HG02938 (cell line): ENCODE results near the gene CRB3.
A peak's percentile ranks its signal among the peaks of the same experiment; 100 is the strongest.
"Not testable (repeated sequence)": the region's sequence is repeated elsewhere in the genome, so short reads cannot be mapped to it uniquely, and the experiment has no call there.

ENCODE experiments used
- ATAC-seq: cut with Tn5 transposase; IDR thresholded peaks from one replicate; pipeline ENCODE4 v1.9.1; 2021; ENCODE audit warnings: mild to moderate bottlenecking, moderate library complexity; ENCODE audit not compliant: unreplicated experiment

CRB3 gene, protein sequence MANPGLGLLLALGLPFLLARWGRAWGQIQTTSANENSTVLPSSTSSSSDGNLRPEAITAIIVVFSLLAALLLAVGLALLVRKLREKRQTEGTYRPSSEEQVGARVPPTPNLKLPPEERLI

DNA sequence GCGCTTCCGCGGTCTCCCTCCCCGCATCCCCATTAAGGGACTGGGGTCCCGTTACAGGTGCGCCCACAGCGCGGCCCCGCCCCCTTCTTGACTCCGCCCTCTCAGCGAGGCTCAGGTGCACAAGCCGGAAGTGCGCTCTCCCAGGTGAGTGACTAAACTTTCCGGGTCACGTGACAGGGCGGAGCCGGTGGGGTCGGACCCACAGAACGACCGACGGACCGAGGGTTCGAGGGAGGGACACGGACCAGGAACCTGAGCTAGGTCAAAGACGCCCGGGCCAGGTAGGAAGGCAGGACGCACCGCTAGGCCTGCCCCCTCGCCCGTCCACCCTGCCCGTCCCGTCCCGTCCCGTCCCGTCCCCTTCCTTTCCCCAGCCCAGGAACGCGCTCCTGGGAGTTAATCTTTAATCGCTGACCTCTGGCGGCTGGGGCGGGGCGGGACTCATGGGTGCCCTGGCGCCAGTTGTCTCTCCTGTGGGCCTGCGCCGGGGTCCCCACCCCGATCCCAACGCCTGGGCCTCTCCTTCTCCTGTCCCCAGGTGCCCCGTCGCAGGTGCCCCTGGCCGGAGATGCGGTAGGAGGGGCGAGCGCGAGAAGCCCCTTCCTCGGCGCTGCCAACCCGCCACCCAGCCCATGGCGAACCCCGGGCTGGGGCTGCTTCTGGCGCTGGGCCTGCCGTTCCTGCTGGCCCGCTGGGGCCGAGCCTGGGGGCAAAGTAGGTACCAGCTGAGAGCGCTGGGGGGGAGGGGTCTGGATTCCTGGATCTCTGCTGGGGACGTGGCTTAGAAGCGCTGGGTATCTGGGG is at the start of gene CRB3:
TSS of gene CRB3 (plus strand) at position 202 of the 804 bp plus-strand sequence. CDS start at position 633, 431 bp downstream.
- ATAC-seq, result no peak

DNA sequence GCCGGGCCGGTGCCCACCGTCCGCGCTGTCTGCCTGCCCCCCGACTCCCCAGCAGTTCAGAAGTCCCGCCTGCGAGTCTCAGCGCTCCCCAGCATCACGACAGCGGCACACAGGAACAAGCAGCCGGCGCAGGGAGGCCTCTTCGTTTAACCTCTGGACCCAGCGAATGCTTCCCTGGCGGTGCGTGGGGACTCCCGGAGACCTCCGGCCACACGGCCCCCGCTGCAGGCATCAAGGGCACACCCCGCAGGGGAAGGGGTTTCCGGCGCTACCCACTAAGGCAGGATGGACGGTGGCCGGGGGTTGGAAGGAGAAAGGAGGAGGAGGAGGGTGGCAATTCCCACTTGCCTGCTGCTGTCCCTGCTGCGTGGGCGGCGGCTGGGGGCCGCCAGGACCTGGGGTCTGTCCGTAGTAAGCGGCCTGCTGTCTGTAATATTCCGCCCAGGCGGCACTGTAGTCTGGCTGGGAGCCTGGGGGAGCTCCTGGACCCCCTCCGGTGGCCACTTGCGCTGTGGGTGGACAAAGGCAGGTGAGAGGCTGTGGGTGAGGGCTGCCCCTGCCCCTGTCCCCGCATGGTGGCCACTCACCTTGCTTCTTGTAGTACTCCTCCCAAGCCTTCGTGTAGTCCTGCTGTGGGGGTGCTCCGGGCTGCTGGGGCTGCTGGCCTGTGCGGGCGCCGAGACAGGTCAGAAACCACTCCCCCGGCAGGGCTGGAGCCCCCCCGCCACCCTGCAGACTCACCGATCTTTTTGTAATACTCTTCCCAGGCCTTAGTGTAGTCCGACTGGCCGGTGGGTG is 49.1 kb upstream of the CRB3 start:
- no peak for ATAC-seq

DNA sequence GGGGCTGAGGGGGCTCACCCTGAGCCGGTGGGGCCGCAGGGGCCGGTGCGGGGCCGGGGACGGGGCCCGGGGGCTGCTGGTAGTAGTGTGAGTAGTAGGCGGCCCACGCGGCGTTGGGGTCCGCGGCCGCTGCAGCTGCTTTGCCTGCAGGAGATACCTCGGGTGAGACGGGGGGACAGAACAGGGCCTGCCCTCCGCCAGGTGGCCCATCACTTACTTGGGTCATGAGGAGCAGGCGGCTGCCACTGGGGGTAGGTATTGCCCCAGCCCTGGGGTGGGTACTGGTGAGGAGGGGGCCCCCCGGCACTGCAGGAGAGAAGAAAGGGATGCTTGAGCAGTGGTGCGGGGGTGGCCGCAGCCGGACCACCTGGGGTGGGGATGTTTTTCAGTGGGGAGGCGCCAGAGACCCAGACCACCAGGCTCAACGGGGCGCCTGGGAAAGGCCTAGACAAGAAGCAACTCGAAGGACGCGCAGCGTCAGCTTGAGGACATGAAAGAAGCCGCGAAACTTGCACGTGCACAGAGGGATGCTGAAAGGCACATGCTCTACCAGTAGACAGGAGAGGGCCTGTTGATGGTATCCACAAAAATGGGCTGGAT is 48.4 kb upstream of the CRB3 start:
- no peak for ATAC-seq

DNA sequence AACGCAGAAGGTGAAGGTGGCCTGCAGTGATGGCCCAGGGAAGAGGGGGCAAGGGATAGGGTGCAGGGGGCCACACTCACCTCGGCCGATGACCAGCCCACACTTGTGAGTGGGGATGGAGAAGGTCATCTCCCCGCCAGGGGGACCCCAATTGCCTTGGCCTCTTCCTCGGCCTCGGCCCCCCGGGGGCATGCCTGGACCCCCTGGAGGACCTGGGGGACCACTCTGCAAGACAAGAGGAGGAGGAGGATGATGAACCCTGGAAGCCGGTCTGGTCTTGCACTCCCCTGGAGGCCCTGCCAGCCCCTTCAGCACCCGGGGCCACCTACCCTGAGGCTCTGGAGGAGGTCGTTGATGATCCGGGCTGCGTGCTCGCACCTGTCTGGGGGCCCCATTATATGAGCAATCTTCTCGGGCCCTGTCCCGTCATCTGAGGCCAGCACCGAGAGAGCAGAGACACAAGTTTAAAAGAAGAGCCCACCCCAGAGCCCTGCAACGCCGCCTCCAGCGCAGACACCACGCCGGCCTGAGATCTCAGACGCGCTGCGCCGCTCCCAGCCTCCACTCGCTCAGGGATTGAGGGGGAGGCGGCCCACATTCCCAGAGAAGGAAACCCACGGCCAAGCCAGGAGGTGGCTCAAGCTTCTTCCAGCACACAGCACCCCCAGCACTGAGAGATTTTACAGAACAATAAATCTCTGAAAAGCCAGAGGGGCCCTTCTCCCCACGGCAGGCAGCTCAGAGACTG is 47.2 kb upstream of the CRB3 start:
- ATAC-seq, result no peak

DNA sequence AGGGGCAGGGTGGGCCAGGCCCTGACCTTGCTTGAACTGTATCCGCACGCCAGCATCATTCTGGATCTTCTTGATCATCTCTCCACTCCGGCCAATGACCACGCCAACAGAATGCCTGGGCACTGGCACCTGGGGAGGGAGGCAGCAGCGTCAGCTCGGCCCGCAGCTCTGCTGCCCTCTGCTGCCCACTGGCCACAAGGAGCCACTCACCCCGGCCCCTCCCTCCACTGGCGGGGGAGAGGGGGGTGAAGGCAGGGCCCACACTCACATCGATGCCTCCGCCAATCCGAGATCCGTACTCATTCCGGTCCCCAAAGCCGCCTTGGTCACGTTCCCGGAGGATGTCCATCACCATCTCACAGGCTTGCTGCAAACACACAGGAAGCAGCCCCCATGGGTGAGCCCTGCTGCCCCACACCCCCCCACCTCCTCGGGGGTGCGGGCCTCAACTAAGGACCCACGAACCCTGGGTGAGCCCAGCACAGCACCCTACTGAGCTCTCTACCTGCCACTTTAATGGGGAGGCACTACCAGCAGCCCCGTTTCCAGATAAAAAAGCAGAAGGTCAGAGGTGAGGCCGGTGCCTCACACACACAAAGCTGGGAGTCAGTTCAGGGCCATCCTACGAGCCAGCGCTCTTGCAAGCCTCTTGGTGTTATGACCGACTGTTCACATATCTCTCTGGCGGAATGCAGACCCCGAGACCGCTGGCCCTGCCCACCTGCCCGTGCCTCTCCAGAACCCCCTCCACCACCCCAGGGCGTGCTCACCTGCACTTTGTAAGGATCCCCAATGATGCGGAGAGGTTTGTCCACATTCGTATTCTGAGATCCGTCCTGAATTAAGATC is 46.1 kb upstream of the CRB3 start:
- no peak for ATAC-seq

DNA sequence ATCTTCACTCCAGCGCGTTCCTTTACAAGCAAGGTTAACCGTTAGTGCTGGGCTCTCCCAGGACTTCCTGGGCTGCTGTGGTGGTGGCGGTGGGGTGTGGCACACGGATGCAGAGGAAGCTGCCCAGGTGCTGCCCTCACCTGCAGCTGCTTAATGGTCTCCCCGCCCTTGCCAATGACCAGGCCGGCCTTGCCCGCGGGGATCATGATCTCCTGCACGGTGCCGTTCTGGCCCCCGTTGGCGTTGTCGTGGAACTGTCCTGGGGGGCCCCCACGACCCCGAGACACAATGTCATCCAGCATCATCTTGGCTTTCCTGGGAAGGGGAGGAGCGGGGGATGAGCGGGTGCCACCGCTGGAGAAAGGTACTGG is 45.5 kb upstream of the CRB3 start:
- ATAC-seq, result no peak

DNA sequence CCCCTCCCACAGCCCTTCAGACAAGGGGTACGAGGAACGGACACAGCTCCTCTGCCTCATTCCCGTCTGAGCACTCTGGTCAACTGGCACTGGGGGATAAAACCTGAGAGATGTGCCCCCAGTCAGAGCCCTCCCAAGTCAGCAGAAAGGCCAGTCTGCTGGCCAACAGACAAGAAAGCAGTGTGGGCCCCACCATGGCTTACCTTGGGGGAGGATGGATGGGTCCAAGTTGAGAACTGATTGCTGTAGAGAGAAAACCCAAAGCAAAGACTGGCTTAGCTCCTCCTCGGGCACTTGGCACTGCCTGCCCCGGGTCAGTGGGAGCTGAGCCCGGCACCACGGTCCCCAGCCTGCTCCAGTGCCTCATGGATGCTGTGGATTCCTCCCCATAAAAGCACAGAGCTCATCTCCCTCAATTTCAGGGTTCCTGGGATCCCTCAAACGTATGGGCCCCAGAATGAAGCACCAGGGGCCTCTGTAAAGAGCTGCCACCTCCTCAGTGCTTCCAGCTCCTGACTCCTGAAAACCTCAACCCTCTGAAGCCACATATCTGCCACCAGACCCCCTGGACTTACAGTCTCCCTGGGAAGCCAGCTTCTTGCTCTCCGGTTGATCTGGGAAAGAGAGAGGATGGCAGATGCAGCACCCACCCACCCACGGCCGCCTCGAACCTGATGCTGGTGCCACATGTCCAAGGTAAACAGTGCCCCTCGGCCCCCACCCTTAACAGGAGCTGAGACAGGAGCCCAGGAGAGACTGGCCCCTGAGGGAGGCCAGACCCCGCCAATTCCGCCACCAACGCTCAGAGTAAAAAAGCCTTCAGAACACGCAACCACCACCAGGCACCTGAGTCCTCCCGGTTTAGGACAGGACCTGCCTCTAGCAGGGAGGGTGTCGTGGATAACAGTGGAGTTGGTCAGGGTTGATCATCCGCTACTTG is 42.7 kb upstream of the CRB3 start:
- no peak for ATAC-seq

DNA sequence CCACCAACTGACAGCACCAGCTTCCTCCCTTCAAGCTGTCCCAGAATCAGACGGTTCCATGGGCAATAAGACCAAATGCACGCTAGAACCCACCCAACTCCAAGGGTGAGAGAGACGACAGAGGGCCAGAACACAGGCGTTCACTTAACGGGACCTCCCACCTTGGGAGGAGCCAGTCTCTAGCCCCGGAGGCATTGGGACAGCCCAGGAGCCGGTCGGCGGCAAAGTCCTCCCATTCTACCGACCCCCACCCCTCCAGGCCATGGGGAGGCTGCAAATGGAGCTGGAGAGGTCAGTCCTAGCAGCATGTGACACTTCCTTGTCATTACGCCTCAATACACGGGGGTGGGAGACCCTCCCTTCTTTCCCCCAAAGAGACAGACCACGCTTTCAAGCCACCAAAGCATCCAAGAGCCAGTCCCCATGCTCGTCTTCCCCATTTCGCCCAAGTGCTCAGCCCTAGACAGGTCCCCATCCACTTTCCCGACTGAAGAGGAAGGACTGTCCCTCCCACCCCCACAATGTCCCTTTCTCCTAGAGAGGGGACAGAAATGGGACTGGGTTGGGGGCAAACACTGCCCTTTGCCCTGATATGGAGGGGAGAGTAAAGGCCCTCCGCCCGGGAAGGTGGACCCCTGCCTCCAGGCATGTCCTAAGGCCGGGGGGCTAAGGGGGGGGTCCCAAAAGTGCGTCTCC is 40.4 kb upstream of the CRB3 start:
- no peak for ATAC-seq

DNA sequence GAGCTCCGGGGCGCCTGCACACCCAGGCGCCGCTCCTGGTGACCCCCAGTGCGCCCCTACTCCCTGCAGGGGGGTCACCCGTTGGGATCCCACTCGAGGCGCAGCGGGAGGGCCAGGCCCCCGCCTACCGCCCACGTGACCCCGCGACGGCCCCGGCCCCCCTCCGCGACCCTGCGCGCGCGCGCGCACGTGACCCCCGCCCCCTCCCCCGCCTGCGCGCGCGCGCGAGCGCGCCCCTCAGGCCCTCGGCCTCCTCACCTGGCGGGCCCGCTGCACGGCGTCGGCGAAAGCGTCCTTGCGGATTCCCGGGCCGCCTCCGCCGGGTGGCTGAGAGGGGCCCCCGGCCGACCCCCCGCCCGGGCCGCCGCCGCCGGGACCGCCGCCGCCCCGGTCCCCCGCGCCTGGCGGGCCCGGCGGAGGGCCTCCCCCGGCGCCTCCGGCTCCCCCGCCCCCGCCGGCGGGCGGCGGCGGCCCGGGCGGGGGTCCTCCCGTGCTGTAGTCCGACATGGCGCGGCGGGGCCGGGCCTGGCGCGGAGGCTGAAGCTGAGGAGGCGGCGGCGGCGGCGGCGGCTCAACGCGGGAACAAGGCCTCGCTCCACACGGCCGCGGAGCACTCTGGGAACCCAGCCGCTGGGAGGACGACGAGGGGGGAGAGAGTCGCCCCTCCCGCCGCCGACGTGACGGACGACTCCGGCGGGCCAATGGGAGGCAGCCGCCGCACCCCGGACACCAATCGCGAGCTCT is 39.7 kb upstream of the CRB3 start, which contains the start of gene KHSRP:
TSS of gene KHSRP (minus strand) at position 617 of the 744 bp plus-strand sequence. CDS start at position 507, 110 bp downstream.
- no peak for ATAC-seq

DNA sequence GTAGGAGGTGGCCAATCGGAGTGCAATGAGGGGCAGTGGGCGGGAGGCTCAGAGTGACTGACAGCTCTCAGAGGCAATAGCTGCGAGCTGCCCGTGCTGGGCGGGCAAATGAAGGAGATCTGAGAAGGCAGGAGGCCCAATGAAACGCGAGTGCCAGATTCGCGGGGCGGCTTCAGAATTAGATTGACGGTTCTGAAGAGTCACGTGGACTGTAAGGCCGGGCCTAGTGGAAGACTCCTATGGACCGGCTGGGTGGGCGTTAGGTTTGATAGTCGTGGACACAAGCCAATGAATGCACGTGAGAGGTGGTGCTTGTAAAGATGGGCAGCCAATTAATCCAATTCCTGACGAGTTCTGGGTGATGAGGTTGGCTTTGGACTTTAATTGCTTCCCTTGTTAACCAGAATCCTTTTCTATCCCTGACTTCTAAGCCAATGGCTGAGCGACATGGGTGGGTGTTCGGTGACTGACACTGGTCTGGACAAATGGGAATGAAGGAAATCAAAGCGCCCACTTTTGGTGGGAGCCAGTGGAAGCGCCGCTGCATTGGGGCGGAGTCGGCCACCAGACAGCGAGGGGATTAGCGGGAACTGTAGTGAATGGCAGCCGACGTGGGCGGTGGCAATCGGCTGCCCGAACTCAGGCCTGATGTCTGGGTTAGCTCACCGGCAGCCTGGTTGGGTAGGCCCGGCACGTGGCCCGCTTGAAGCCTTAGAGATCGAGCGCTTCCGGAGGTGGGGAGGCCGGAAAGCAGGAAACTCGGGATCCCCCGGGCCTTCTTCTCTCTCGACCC is 38.9 kb upstream of the CRB3 start:
- ATAC-seq, result peak; percentile 85

DNA sequence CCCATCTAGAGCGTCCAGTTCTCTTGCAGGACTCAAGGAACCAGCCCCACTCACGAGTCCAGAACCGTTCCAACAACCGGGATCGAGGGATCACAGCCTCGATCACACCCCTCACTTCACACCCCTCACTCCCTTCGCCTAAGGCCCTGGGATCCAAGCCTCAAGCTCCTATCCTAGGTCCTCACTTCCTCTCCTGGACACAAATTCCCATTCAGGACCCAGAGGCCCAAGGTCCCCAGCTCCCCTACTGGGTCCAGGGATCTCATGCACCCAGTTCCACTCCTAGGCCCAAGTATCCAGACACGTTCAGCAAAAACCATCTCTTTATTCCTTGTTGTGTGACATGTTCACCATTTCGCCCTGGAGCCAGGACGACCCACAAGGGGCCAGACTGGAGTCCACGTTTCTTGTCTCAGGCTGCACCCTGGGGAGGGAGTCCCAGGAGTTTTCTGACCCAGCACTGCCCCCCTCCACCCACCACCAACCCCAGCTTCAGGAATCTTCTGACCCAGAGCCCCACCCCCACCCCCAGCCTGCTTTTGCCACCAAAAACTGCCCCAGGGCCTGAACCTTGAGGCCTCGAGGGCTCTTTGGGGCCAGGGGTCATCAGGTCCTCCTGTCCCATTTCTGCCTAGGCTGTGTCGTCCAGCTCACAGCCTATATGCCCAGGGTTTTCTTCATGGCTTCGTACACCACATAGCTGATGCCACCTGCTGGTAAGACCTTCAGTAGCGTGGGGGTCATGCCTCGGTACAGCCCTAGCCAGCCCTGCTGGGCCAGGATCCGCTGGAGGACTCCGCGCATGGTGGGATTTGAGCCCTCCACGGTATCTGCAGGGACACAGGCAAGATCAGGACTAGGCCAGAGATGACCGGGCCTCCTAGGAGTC is 38.1 kb upstream of the CRB3 start:
- no peak for ATAC-seq

DNA sequence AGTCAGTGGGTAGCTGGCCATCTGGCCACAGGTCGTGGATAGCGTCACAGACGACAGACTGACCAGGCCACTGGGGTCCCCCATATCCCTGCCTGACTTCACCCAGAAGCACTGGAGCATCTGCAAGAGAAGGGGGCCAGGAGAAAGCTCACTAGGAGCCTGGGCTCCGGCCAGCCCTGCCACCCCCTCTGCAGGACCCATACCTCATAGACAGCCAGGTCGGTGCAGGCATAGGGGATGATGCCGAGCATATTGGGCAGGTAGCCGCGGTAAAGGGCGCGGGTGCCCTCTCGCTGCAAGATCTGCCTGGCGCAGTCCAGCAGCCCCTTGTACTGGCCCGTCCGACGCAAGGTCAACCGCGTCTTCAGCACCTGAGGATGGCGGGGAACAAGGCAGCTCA is 36.9 kb upstream of the CRB3 start:
- ATAC-seq, result no peak

DNA sequence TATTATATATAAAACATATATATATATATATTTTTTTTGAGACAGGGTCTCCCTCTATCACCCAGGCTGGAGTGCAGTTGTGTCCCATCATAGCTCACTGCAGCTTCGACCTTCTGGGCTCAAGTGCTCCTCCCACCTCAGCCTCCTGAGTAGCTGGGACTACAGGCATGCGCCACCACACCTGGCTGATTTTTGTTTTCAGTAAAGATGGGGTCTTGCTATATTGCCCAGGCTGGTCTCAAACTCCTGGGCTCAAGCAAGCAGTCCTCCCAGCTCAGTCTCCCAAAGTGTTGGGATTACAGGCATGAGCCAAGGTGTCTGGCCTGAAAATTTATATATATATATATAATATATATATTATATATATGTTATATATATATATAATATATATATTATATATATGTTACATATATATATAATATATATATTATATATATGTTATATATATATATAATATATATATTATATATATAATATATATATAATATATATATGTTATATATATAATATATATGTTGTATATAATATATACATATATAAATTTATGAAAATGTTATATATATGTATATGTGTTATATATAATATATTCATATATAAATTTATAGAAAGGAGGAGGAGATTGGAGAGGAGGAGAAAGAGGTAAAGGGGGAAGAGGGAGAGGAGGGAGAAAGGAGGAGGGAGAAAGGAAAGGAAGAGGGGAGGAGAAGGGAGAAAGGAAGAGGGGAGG is 35.2 kb upstream of the CRB3 start:
- ATAC-seq, result not testable (repeated sequence)

DNA sequence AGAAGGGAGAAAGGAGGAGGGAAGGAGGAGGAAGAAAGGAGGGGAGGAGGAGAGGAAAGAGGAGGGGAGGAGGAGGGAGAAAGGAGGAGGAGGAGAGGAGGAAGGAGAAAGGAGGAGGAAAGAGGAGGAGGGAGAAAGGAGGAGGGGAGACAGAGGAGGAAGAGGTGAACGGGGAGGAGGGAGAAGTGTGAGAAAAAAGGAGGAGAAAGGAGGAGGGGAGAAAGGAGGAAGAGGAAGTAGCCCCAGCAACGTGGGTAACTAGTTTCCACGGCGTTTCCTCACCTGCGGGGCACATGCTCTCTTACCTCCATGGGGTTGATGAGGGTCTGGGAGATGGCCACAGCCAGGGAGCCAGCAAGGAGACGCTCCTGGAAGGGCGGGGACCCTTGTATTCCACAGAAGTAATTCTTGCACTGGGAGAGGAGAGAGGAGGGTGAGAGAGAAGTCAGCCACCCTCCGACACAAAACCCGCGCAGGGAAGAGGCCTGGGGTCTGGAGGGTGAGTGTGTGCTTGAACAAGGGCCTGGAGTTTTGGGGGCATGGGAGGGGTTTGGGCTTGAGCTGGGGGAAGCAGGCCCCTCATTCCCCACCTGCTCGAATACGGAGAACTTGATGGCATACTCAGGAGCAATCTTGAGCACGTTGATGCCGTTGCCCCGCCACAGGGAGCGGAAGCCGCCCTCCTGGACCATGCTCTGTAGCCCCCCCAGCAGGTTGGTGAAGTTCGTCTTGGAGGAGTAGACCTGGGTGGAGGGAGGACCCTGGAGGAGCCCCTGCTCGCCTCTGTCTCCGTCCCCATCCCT is 34.5 kb upstream of the CRB3 start:
- no peak for ATAC-seq
